ENCODE data around the gene ATP6V0A4.
"Not testable (repeated sequence)": the region's sequence is repeated elsewhere in the genome, so short reads cannot be mapped to it uniquely, and the experiment has no call there.

ATP6V0A4 gene

DNA sequence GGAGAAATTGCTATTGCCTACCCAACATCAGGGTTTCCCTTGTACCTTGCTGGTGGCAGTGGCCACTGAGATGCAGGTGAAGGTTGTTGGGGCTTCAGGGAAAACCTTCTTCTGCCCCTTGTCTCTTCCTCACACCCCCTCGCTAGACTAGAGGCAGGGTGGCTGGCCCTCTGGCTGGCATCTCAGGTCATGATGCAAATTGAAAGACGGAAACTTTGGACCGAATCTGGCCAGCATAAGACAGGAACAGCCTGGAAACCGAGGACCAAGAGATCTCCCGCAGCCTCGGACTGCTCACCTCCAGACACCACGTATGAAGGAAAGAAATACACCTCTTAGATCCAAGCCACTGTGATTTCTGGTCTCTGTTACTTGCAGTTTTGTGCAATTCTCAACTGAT, 99.7 kb downstream of the ATP6V0A4 start:
- DNase-seq, result no peak

DNA sequence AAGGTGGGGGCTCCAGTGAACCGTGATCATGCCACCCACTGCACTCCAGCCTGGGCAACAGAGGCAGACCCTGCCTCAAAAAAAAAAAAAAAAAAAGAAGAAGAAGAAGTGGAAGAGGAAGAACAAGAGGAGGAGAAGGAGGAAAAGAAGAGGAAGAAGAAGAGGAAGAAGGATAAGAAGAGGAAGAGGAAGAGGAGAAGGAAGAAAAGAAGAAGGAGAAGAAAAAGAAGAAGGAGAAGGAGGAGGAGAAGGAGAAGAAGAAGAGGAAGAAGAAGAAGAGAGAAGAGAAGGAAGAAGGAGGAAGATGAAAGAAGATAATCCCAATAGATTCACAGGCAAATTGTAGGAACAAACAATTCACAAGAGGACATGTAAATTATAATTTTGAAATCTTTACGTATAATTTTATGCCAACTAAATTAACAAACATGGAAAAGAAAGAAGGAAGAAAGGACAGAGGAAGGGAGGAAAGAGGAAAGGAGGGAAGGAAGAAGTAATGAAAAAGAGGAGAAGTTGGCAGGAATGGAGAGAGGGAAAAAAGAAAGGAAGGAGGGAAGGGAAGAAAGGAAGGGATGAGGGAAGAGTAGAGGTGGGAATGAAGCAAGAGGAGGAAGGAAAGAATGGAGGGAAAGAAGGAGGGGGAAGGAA, 100.3 kb downstream of the ATP6V0A4 start:
- no peak for DNase-seq

DNA sequence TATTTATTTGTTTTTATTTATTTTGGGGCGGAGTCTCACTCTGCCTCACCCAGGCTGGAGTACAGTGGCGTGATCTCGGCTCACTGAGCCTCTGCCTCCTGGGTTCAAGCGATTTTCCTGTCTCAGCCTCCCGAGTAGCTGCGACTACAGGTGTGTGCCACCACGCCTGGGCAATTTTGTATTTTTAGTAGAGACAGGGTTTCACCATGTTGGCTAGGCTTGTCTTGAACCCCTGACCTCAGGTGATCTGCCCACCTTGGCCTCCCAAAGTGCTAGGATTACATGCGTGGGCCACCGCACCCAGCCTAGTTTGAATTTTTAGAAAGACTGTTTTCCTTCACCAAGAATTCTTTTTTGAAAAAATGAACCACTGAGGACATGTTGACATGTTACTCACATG, 102.2 kb downstream of the ATP6V0A4 start:
- not testable (repeated sequence) for DNase-seq

DNA sequence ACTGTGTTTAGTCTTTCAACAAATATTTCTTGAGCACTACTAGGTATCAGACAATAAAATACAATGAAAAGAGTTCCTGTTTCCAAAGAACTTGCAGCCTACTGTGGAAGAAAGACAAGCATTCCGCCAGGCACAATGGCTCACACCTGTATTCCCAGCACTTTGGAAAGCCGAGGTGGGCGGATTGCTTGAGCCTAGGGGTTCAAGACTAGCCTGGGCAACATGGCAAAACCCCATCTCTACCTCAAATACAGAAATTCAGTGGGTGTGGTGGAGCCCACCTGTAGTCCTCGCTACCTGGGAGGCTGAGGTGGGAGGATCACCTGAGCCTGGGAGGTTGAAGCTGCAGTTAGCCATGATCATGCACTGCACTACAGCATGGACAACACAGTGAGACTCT, 102.9 kb downstream of the ATP6V0A4 start:
- DNase-seq, result no peak

DNA sequence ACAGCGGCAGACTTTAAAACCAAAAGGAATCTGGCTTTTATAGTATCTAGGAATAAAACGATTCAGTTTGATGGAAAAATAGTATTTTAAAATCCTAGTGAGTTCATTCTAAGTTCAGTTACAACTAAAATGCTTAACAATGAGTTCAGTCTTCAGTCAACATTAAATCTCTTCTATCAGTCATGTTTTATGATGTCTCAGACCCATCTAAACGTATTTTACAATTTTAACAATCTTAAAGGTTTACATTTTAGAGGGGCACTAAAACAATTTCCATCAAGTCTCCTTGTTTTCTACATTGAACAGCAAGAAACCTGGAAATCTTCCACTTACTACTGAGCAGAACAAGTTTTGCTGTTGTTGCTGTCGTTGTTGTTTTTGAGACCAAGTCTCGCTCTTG, 106.8 kb downstream of the ATP6V0A4 start:
- no peak for DNase-seq

DNA sequence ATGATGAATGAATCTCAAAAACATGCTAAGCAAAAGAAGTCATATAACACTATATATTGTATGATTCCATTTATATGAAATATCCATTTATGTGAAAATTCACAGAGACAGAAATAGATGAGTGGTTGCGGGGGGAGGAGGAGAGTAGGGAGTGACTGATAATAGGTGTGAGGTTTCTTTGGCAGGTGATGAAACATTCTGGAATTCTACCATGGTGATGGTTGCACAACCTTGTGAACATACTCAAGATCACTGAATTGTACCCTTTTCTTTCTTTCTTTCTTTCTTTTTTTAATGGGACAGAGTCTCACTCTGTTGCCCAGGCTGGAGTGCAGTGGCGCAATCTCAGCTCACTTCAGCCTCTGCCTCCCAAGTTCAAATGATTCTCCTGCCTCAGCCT, 107.5 kb downstream of the ATP6V0A4 start:
- DNase-seq, result no peak

DNA sequence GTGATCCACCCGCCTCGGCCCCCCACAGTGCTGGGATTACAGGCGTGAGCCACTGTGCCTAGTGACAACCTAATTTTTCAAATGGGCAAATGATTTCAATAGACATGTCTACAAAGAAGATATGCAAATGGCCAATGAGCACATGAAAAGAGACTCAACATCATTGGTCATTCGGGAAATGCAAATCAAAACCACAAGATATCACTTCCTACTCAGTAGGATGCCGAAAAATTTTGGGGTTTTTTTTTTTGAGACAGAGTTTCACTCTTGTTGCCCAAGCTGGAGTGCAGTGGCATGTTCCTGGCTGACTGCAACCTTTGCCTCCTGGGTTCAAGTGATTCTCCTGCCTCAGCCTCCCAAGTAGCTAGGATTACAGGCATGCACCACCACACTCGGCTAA, 110.0 kb downstream of the ATP6V0A4 start:
- DNase-seq, result not testable (repeated sequence)

DNA sequence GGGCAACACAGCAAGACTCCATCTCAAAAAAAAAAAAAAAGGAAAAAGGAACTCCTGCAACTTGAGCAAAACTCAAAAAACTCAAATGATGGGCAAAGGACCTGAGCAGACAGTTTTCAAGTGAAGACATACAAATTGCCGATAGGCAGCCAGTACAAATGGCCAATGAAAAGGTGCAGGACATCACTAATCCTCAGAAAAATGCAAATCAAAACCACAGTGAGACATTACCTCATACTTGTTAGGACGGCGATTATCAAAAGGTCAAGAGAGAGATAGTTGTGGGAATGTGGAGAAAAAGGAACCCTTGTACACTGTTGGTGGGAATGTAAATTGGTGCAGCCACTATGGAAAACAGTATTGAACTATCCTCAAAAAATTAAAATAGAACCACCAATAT, 113.7 kb downstream of the ATP6V0A4 start:
- DNase-seq, result no peak

DNA sequence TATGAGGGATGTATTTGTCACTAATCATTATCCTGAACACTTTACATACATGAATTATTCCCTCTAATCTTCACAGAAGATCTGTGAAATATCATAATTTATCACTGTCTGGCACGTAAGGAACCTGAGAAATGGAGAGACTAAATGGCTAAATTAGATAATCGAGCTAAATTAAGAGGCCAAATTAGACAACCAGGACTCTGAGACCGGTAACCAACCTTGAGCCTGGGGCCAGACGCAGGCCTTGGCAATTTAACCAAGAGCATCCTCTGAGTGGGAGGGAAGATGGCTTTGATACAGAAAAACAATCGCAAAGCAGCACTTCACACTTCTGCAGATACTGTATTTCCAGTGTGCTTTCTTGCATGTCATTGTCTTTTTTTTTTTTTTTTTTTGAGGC, 118.2 kb downstream of the ATP6V0A4 start:
- DNase-seq, result no peak

DNA sequence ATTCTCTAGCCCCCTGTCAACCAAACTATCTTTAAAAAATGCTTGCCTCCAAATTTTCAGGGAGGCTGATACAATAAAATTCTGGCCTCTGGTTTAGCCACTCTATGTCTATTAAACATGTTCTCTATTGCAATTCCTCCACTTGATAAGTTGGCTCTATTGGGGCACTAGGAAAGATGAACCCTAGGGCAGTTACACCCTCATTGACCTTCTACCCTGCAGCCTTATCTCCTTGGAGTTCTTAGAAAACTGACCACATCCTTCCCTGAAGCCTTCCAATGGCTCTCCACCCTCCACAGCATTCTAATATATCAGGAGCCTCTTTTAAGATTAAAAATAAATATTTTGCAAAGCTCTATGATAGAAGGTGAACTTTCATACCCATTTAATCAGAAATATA, 127.4 kb downstream of the ATP6V0A4 start:
- DNase-seq, result no peak

DNA sequence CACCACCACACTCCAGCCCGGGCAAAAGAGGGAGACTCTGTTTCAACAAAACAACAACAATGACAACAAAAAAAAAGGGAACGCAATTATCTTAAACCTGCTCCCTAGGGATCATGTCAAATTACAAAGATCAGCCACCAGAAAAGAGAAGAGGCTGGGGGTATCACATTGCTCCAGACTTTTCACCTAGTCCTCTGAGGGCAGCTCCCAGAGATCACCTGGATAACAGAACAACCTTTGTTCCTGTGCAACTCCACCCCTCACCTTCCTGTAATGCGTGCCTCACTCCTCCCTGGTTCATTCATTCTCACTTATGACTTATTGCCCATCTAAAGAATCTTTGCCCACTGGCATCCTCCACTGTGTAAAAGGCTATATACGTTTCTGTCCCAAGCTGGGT, 128.6 kb downstream of the ATP6V0A4 start:
- DNase-seq, result no peak

DNA sequence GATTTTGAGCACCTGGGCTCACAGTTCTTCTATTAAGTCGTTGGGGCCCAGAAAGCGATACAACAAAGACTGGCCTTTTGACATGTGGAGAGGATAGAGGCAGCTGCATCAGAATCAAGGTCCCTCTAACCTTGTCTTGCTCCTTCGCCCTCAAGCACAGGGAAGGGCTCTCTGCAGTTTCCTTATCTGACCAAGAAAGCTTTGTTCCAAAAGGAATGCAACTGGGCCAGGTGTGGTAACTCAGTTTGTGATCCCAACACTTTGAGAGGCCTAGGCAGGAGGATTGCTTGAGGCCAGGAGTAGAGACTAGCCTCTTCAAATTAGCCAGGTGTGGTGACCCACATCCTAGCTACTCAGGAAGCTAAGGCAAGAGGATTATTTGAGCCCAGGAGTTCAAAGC, 129.1 kb downstream of the ATP6V0A4 start:
- DNase-seq, result no peak

DNA sequence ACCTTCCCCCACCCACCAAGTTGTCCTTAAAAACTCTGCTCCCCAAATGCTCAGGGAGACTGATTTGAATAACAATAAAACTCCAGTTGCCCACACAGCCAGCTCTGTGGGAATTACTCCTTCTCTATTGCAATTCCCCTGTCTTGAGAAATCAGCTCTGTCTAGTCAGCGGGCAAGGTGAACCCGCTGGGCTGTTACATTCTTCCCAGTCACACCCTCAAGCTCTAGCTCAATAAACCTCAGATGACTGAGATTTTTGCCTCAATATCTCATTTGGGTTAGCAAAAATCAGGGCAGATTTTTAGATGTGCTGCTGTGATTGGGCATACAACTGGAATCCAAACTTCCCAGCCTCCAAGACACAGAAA, 129.8 kb downstream of the ATP6V0A4 start:
- no peak for DNase-seq

DNA sequence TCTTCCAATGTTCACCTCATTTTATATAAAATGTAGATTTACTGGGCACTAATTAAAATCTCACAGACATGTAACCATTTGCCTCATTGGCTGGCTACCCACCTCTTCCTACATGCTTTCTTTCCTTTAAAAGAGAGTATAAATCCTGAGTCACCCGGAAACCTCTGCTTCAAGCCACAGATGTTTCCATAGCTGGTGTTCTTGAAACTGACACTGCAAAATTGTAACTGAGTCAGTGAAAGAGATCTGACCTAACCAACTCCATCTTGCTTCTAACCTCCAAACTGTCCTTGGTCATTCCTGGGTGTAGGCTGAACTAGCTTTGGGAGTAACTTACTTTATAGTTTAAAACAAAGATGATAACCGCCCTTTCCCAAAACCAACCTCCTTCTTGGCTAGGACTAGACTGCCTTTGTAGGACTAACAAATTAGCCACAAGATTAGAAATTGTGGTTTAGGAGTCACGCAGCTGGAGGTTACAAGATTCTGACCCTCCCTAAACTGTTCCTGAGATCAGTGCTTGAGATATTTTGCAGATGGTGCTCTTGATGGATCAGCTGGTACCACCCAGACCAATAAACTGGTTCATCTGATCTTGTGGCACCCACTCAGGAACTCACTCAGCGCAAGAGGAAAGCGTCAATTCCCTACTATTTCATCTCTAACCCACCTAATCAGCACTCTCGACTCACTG, 130.3 kb downstream of the ATP6V0A4 start:
- no peak for DNase-seq

DNA sequence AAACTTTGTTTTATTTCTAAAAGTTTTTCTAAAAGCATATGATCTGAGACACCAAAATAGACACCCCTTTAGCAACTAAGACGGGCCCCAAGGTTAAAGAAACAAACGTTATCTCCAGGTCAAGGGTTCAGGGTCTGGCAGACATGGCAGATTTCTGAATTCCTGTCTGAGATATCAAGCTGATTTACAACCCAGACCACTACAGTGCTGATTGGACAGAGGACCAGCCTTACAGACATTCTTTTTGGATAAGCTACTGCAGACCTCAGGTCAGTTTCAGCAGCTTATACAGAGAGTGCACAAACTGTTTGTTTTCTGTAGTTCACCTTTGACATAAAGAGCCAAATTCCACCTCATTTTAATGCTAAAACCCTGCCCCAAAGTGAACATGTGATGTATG, 131.6 kb downstream of the ATP6V0A4 start:
- DNase-seq, result no peak

DNA sequence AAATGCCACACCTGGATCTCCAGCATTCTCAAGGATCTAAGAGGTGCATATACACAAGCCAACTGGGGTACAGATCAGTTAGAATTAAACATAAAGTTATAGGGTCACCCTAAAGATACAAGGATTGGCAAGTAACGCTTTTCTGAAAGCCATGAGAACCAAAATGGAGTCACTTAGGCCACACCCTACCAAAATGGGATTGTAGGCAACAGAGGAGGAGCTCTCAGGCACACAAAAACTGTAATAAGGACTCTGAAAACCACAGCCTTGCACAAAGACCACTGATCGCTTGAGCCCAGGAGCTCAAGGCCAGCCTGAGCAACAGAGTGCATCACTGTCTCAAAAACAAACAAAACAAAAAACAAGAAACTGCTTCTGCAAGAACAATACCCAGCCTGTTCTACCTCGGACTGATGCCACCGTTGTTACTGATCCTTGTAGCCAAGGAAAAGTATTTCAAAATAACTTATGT, 132.3 kb downstream of the ATP6V0A4 start:
- DNase-seq, result no peak

DNA sequence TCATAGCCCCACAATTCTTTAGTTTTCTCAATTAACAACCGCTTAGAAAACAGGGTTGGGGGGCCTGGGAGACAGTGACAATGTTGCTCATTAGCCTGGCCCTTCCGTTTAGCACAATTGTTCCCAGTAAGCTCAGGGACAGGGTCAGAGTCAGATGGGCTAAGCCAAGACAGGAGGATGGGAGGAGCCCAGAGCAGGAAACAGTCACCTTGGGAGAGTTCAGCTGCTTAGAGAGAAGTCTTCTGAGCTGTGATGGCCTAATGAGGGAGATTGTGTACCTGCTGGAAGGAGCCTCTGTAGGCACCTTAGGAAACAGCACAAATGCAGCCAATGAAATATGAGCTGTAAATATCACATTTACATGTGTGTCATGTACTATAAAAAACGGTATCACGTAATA, 132.7 kb downstream of the ATP6V0A4 start:
- DNase-seq, result no peak

DNA sequence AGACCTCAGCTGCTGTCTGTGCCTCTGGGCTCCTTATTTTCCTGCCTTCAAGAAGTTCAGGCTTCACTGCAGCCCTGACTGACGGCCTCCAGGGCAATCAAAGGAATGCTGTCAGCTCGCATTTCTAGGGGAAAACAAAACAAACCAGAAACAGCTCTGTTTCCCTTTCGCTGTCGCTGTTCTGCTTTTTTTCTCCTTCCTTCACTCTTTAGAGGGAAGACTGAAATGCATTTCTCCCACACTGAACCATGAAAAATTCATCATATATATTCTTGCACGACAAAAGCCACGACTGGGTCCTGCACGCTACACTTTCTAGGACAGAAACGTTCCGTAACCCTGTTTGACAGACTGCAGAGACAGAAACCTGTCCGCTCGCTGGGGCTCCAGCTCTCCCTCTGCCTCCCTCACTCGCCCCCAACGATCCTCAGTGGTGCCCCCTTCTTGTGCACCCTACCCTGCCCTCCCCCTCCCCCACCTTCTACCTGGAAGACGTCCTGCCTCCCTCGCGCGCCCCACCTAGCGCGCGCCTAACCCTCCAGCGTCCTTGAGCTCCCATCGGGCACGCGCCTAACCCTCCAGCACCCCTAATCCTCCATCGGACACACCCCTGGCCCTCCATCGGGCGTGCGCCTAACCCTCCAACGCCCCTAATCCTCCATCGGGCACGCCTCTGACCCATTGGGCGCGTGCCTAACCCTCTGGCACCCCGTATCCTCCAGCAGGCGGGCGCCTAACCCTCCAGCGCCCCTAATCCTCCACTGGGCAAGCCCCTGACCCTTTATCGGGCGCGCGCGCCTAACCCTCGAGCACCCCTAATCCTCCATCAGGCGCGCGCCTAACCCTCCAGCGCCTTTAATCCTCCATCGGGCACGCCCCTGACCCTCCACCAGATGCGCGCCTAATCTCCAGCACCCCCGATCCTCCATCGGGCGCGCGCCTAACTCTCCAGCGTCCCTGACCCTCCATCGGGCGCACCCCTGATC, 134.0 kb downstream of the ATP6V0A4 start:
- peak; percentile 4 for DNase-seq

DNA sequence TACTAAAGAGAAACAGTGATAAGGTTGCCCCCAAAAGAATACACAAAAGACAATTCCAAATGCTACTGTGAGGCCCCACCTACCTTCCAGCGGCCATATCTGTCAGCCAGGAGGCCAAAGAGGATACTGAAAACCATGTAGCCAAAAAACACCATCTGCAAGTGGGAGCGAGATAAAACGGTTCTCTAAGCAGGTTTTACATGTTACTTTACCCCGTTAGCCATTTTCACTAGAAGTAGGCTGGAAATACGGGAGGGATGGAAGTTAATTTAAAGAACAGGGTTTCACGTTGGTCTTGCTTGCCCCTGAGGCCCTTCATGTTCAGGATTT, 135.0 kb downstream of the ATP6V0A4 start:
- no peak for DNase-seq

DNA sequence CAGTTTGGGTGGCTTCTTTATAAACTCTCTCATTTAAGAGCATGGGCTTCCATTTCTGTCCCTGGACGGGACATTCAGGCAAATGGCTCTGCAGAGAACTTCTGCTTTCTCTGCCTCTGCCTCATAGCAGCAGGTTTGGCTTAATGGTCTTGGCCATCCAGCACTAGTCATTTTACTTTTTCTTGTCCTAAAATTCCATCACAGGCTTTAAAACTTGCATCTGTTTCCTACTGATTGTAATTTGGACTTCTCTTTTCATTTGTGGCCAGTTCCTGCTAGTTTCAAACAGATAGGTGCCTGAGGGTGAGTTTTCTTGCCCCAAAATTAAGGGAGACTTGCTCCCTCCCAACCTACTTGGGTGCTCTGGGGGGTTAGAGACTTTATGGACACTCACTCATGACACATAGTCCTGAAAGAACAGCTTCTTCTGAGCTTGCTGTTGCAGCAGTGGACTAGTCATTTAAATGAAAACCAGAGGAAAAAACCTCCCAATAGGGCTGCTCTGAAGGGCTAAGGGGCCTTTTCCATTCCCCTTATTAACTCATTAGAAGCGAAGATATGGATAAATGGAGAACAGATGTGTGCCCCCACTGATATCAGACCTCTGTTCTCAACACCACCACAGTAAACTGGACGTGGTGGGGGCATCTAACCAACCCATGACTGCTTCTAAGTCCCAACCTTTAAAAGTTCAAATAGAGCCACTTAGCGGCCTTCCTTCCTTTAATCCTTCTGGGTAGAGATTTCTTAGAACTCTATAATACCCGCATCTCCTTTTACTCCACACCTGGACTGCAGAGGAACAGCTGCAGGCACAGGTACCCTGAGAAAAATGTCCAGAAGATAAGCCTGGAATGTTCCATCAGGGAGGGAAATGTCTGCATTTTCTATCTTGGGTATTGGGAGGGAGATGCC, 135.7 kb downstream of the ATP6V0A4 start:
- DNase-seq, result no peak

DNA sequence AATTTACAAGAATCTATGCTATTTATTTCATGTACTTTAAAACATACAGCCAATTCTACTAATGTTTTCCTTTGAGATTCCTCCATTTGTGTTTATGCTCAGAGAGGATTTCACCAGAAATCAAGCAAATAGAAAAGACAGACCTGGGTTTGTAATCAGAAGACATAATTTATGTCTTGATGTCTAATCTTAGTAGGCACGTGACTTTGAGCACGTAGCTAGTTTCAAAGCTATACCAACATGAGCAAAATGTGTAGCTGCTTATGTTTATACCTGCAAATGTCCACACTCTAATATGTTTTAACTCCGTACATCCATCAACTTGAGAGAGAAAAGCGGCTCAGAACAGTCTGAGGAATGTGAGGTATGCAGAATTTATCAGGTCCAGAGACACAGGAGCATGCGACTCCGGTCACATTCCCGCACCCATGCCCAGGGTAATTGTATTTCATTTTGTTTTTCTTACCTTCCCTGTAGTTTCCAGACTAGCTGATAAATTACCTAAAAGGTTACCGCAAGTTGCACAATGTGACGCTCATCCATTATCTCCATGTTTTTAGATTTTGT, 136.8 kb downstream of the ATP6V0A4 start:
- DNase-seq, result no peak

DNA sequence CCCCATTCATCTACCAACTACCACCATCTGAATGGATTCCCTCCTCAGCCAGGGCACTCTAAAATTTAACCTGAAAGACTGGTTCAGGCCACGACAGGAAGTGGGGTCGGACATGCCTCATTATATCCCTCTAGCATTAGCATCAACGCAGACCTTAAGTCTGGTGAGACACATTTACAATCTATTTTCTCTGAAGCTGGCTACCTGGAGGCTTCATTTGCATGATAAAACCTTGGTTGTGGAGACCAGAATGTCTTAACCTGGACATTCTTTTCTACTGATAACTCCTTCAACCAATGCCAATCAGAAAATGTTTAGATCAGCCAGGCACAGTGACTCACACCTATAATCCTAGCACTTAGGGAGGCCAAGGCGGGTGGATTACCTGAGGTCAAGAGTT, 139.1 kb downstream of the ATP6V0A4 start:
- DNase-seq, result no peak

All from fibroblast of skin of abdomen (primary cell).